Activated gamma-delta T cell treated with Interleukin-2 at 50 U/mL for 16 hours (primary cell): ENCODE results near the gene ARVCF.

Experiments
- DNase-seq: peaks from one replicate; pipeline ENCODE4 v3.0.0-alpha.2; 2020

The ARVCF gene

DNA sequence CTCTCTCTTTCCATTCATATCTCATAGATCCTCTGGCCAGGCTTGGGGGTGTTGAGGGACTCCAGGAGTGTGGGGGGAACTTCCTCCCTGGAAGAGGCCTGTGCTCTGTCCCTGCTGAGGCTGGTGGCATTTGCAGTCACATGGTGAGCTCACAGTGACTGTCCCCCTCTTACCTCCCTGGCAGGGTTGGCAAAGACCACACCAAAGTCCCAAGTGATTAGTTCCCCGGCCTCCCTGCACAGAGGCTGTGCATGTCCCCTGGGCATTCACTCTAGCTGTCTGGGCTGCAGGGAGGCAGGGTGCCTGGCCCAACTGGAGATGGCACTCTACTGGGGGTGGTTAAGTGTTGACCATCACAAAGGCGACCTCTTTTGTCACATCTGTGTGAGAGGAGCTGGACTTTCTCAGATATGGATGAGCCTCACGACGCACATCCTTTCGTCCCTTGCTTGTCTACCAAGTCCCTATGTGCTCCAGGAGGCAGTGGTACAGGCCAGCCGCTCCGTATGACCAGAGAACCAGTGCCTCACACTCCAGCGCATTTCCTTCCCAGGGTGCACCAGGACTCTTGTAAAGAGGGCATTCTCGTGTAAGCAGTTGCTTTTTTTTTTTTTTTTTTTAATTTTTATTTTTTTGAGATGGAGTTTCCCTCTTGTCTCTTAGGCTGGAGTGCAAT, 13.1 kb upstream of the ARVCF start:
- no peak for DNase-seq

DNA sequence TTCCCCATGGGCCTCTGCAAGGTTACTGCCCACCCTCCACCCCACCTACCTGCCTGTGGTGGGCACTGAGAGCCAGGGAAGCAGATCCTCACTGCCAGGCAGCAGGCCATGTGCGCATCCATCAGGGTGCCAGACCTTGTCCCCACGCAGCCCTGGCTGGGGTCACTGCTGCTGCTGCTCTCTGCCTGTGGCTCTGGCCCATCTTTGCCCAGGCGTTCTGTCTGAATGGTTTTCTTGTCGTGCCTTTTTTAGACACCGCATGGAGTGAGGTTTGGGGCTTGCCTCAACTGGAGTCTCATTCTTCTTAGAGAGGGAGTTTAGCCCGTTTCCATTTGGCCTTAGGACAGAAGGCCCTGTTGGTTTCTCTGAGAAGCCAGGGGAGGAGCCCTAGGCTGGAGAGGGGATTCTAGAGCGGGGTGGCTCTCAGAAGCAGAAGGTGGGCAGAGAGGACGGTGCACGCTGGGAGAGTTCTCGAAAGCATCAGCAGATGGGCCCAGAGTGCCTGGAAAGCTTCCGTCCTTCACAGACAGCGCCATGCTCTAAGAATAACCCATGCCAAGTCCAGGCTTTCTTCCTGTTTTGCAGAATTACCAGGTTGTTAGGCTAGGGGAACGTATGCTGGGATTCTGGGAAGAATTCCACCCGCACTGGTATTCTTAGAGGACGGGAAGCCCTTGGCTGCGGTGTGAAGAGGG, 12.4 kb upstream of the ARVCF start:
- DNase-seq: no peak

DNA sequence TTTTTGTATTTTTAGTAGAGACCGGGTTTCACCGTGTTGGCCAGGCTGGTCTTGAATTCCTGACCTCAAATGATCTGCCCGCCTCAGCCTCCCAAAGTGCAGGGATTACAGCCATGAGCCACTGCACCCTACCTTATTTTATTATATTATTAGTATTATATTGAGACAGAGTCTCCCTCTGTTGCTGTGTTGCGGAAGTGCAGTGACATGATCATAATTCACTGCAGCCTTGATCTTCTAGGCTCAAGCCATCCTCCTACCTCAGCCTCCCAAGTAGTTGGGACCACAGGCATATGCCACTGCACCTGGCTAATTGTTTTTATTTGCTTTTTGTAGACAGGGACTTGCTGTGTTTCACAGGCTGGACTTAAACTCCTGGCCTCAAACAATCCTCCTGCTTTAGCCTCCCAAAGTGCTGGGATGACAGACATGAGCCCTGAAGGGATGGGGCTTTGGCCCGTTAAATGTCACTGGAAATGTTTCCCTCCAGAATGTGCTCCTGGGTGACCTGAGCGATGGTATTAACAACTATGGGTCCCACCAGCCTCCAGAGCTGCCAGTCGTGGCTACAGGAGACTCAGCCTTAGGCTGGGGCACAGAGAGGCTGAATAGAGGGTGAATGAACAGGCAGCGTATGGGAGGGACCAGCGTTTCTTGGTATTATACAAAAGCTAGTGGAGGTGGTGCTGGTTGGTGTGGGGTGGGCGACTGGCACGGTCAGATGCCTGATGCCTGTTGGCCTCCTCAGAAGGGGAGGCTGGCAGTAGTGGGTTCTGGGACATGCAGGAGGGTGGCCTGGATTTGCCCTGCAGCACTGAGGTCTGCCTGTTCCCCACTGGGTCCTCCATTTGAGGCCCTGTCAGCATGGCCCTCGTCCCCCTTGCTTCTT, 11.6 kb upstream of the ARVCF start:
- no peak for DNase-seq

DNA sequence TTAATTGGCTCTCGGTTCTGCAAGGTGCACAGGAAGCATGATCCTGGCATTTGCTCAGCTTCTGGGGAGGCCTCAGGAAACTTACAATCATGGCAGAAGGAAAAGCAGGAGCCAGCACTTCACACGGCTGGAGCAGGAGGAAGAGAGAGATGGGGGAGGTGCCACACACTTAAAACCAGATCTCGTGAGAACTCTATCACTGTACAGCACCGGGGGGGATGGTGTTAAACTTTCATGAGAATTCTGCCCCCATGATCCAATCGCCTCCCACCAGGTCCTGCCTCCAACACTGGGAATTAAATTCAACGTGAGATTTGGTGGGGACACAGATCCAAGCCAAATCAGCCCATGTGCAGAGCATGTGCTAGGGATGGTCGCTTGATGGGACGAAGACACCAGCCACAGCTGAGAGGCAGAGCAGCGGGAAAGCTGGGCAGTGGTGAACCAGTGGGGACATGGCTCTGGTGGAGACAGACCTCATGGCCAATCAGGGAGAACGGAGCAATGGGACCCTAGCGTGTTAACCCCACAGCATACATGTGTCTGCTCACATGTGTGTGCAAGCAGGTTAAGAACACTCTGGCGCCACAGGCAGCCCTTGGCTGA, 10.5 kb upstream of the ARVCF start:
- no peak for DNase-seq

DNA sequence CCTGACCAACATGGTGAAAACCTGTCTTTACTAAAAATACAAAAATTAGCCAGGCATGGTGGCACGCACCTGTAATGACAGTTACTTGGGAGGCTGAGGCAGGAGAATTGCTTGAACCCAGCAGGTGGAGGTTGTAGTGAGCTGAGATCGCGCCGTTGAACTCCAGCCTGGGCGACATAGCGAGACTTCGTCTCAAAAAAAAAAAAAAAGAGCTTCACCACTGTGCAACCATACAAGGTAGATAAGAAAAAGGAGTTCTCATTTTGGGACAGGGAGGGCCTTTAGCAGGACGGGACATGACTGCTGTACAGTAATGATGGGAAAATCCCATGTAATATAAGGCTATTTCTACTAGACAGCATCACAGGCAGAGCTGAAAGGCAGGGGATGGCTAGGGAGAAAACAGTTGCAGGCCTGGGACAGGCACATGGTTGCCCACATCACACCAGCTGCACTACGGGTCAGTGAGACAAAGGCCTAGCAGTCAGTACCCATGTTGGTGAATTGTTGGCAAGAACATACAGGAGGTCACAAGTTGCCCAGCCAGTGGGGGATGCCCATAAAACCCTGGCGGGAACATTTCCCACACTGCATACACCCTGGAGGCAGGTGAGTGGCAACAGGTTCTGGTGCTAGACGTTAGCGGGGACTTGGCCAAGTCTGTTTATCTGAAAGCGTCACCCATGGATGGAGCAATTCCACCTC, 9.7 kb upstream of the ARVCF start:
- no peak for DNase-seq

DNA sequence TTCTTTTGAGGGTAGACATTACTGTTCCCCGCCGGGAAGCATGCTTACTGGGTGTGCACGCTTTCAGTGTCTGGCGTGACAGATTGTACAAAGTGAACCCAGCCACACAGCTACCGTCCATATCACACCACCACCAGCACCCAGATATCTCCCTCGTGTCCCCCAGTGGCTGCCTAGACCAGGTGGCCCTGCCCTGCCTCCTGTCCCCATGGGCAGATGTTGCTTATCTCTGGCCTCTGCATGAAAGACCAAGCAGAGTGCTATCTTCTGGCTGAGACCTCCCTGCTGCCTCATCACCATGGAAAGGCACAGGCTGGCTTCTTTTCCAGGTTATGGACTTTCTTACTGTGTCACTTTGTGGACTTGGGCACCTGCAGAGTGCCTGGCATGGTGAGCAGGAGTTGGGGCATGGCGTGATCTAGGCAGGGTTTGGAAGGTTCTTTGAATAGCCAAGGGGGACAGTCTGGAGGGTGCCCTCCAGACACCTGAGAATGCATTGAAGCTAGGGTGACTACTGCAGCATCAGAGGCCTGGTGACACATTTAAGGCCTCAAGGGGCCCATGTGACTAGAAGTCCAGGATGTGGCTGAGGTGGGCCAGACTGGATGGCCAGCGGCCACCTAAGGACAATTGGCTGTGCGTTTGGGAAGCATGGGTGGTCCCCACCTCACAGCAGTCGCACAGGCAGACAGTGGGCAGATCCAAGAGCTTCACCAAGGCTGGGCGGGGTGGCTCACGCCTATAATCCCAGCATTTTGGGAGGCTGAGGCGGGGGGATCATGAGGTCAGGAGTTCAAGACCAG, 9.0 kb upstream of the ARVCF start:
- no peak for DNase-seq

DNA sequence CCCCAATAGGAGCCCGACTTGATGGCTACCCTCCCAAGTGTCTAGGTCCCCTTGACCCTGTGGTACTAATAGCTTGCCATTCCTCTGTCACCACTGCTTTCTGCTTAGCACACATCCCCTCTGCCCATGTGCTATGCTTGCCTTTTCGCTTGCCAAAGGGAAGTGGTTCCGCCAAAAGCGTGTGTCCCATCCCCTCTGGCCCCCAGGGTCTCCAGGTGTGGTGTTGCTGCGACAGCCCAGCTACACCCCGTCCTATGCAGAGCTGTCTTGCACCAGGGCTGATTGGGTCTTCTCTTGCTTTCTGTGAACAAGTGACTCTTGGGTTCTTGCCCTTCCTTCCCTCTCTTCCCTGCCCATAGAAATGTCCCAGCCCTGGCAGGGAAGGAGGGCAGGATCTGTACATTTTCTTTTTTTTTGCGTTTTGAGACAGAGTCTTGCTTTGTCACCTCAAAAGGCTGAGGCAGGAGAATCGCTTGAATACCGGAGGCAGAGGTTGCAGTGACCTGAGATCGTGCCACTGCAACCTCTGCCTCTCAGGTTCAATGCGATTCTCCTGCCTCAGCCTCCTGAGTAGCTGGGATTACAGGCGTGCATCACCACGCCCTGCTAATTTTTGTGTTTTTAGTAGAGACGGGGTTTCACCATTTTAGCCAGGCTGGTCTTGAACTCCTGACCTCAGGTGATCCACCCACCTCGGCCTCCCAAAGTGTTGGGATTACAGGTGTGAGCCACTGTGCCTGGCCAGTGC, 8.2 kb upstream of the ARVCF start:
- no peak for DNase-seq

- no peak for DNase-seq
Measured at GRCh38 chr22:20024225-20024624, 7.6 kb upstream of the ARVCF start.

DNA sequence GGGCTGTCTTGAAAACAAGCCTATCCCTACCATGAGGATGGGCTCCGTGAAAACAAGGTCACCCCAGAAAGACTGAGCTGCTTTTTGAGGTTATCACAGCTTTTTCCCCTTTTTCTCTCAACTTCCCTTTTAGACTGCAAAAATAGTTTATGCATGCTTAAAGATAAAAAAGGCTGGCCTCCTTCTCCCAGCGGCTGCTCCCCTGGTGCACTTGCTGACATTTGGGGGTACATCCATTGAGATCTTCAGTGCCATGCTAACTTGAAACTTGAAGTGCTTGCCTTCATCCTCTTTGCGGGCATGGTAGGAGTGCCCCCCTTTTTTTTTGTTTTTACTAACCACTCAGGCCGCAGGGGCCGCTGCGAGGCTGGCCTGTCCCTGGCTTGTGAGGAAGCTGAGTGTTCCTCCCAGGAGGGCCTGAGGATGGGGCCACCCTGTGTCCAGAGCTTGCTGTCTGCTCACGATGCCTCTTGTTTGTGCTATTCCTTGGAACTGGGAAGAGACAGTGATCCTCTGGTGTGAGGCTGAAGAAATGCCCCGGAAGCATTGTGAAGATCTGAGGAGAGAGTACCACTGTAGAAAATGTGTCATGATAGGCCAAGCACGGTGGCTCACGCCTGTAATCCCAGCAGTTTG, 6.5 kb upstream of the ARVCF start:
- DNase-seq: no peak

DNA sequence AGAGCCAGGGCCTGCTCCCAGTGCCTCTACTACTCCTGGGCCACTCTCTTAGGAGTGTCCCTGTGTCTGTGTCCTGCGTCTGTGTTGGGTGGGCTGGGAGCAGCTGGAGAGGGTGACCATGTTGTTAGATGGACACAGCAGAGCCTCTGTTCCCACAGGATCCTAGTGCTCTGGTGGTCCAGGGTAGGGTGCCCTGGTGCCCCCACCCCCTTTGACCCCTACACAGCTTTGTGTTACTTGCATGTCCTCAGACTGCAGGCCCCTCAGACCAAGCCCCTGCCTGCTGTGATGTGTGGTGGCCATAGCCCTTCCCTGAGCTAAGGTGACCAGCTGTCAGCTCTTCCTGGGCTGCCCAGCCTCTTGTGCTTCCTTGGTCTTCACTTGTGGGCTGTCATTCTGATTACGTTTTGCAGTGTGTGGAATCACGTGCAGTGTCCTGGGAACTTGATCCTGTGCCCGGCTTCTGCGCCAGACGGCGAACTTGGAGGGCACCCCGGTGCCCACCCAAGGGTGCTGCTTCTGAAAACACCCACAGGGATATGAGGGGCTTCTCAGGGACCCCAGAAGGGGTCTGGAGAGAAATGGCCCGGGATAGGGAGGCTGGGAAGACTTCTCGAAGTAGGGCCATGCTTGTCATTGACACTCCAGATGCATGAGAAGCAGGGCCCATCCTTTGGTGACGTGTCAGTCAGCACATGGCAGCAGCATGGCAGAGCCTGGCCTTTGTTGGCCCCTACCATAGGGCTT, 5.8 kb upstream of the ARVCF start:
- no peak for DNase-seq

- DNase-seq: no peak
Measured at GRCh38 chr22:20021196-20022181, 4.9 kb upstream of the ARVCF start.

DNA sequence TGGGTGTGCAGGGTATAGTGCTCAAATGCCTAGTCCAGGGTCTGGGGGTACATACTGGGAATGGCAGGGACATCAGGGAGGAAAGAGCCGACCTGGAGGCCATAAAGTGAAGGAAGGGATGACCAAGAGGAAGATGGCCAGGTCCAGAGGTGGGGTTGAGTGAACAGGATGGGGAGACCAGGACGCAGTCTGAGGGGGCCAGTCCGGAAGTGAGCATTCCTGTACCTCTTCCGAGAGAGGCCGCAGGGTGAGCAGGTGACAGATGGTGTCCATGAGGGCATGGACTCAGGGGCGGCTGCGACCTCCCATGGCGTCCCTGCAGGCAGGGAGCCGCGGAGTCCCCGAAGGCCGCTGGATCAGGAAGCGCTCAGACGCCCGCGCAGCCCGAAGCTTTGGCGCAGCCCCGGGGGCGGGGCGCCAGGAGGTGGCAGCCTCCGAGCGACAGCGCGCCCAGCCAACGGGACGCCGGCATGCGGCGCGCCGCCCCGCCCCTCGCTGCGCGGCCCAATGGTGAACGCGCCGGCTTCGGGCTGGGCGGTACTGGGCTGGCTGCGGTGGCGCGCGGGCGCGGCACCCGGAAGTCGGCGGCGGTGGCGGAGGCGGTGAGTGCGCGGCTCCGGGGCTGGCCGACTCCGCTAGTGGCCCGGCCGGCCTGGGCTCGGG, 4.0 kb upstream of the ARVCF start, which contains the start of gene TANGO2:
TANGO2 (plus strand) TSS at position 578 of the 663 bp plus-strand sequence. CDS start 15,689 bp downstream, outside the sequence.
- DNase-seq: peak; percentile 91

GRCh38 chr22:20019661-20020532, 3.3 kb upstream of the ARVCF start:
- DNase-seq: no peak

GRCh38 chr22:20018001-20018400, 1.4 kb upstream of the ARVCF start:
- DNase-seq: no peak

DNA sequence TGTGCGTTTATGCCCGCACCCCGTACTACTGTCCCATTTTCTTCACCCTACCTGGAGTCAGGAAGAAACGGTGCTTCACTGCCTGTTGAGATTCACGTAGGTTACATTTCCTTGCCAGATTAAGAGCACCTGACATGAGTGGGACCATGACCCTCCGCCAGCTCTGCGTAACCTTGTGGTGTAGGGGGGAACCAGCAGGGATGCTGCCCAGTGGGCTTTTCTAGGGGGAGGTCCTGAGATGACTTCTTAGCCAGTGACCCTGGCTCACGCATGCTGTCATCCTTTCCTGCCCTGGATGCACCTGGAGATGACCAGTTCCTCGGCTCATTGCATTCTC, 967 bp upstream of the ARVCF start:
- no peak for DNase-seq

DNA sequence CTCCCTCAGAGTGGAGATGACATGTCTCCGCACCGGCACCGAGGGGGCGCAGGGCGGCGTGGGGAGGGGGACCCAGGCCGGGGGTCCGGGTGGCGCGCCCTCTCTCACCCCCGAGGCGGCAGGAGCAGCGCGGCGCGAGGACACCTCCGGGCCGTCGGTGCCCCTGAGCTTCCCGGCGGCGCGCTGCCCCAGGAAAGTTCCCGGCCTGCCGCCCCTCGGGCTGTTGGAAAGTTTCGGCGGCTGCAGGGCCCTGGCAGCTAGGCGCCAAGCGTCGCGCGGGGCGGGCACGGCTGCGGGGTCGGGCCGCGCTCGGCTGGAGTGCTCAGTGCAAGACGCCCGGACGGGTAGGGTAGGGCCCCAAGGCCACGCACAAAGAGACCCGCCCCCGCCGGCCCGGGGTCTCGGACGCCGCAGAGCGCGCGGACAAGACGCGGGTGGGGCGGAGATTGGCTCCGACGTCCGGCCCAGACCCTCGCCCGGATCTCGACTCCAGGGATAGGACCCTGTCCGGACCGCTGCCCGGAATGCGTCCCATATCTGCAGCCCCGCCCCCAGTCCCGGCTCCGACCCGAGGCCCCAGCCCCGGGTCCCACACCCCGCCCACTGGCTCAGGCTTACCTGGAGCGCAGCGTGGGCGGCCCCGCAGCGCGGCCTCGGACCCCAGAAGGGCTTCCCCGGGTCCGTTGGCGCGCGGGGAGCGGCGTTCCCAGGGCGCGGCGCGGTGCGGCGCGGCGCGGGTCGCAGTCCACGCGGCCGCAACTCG, 471 bp downstream of the ARVCF start:
- no peak for DNase-seq
